Neuronal stem cell (in vitro differentiated cells): ENCODE measurements around the gene COL15A1.

Experiments used
- DNase-seq: peaks from one replicate; pipeline ENCODE4 v3.0.0-alpha.2; 2013; ENCODE audit warnings: low spot score
- H2AFZ ChIP-seq: one replicate; pipeline ENCODE4 v1.6.1; 2013; ENCODE audit warnings: mild to moderate bottlenecking, low read length, inconsistent platforms
- H2AK5ac ChIP-seq: 2 replicates; pipeline ENCODE4 v1.6.1; 2013; ENCODE audit warnings: low read depth, mild to moderate bottlenecking, inconsistent platforms, low read length, moderate library complexity, mixed read lengths
- H2BK120ac ChIP-seq: 2 replicates; pipeline ENCODE4 v1.6.1; 2013; ENCODE audit warnings: low read depth, mild to moderate bottlenecking, inconsistent platforms, low read length, moderate library complexity, mixed read lengths
- H2BK12ac ChIP-seq: one replicate; pipeline ENCODE4 v1.6.1; 2013; ENCODE audit warnings: low read length, inconsistent platforms
- H2BK15ac ChIP-seq: 2 replicates; pipeline ENCODE4 v1.6.1; 2013; ENCODE audit warnings: mild to moderate bottlenecking, low read length, inconsistent platforms, mixed read lengths
- H2BK5ac ChIP-seq: one replicate; pipeline ENCODE4 v1.6.1; 2013; ENCODE audit warnings: inconsistent platforms, mild to moderate bottlenecking, low read length, moderate library complexity
- H3K14ac ChIP-seq: one replicate; pipeline ENCODE4 v1.6.1; 2013; ENCODE audit warnings: low read length, inconsistent platforms
- H3K18ac ChIP-seq: 2 replicates; pipeline ENCODE4 v1.6.1; 2013; ENCODE audit warnings: low read length, inconsistent platforms
- H3K23ac ChIP-seq: 2 replicates; pipeline ENCODE4 v1.6.1; 2013; ENCODE audit warnings: low read depth, mild to moderate bottlenecking, mixed read lengths, low read length, inconsistent platforms; ENCODE audit not compliant: poor library complexity
- H3K27ac ChIP-seq: replicated peaks from 3 replicates; pipeline ENCODE4 v1.5.1; 2013; ENCODE audit warnings: low read length, inconsistent platforms
- H3K27me3 ChIP-seq, 3 experiments: 2 replicates each; pipeline ENCODE4 v1.6.1; 2013; ENCODE audit warnings: low read length in 3 of 3, mild to moderate bottlenecking in 2 of 3, inconsistent platforms in 1 of 3, low read depth in 1 of 3, mixed read lengths in 1 of 3, moderate library complexity in 1 of 3; ENCODE audit not compliant: control insufficient read depth in 3 of 3, insufficient read depth in 3 of 3
- H3K36me3 ChIP-seq, 2 donors: replicated peaks in 1 of 2; 2 replicates each; pipeline ENCODE4 v1.6.1; 2013; ENCODE audit warnings: low read length in 2 of 2; ENCODE audit not compliant: control insufficient read depth in 2 of 2, insufficient read depth in 2 of 2
- H3K4ac ChIP-seq: 2 replicates; pipeline ENCODE4 v1.6.1; 2013; ENCODE audit warnings: inconsistent platforms, mild to moderate bottlenecking, low read length, moderate library complexity
- H3K4me1 ChIP-seq, 2 donors: 1 replicate in 1 of 2; 2 replicates in 1 of 2; pipeline ENCODE4 v1.6.1; 2013; ENCODE audit warnings: low read length in 2 of 2, low read depth in 1 of 2; ENCODE audit not compliant: control insufficient read depth in 2 of 2, insufficient read depth in 1 of 2
- H3K4me2 ChIP-seq: one replicate; pipeline ENCODE4 v1.6.1; 2013; ENCODE audit warnings: mild to moderate bottlenecking, low read length, inconsistent platforms; ENCODE audit not compliant: insufficient read depth, poor library complexity, severe bottlenecking
- H3K4me3 ChIP-seq, 2 donors: 2 replicates each; pipeline ENCODE4 v1.5.1; 2013; ENCODE audit warnings: low read length in 2 of 2, mild to moderate bottlenecking in 2 of 2, inconsistent platforms in 1 of 2, moderate library complexity in 1 of 2
- H3K79me1 ChIP-seq: one replicate; pipeline ENCODE4 v1.6.1; 2013; ENCODE audit warnings: low read depth, mild to moderate bottlenecking, inconsistent platforms, low read length, moderate library complexity
- H3K9ac ChIP-seq: one replicate; pipeline ENCODE4 v1.6.1; 2013; ENCODE audit warnings: mild to moderate bottlenecking, low read depth, low read length, inconsistent platforms; ENCODE audit not compliant: poor library complexity
- H3K9me3 ChIP-seq, 2 donors: replicated peaks in 1 of 2; 2 replicates each; pipeline versions ENCODE3 to v1.6.1; 2013; ENCODE audit warnings: low read length in 2 of 2, mild to moderate bottlenecking in 2 of 2, inconsistent platforms in 1 of 2, low read depth in 1 of 2, mixed read lengths in 1 of 2, moderate library complexity in 1 of 2; ENCODE audit not compliant: control insufficient read depth in 2 of 2, insufficient read depth in 1 of 2
- H4K8ac ChIP-seq: one replicate; pipeline ENCODE4 v1.6.1; 2013; ENCODE audit warnings: low read depth, mild to moderate bottlenecking, inconsistent platforms, low read length, moderate library complexity
- H4K91ac ChIP-seq: one replicate; pipeline ENCODE4 v1.6.1; 2013; ENCODE audit warnings: low read length, low read depth, mild to moderate bottlenecking, inconsistent platforms; ENCODE audit not compliant: poor library complexity
- WGBS, 2 donors: extraction: QIAGEN DNeasy Blood & Tissue Kit; methylation state at CpG; one replicate each; pipeline ENCODE4 v1.1.7; 2013; ENCODE audit warnings: missing lambda C conversion rate in 2 of 2, mixed read lengths in 1 of 2; ENCODE audit not compliant: insufficient read length in 2 of 2, insufficient replicate concordance in 1 of 2; ENCODE audit errors: extremely low coverage in 2 of 2; 5-methylcytosine and 5-hydroxymethylcytosine counted together

The COL15A1 gene

GRCh38 chr9:98897745-98898144, 46.0 kb upstream of the COL15A1 start:
- no peak overlapping the region for H4K8ac ChIP-seq
- no peaks in the 10 kb centered on the region for H3K79me1 ChIP-seq
- no peak overlapping the region for H2BK120ac ChIP-seq
- H3K27me3 ChIP-seq, result no peaks in the 10 kb centered on the region
- no peak for DNase-seq
- H3K27ac ChIP-seq, result no peak overlapping the region
- no peaks in the 10 kb centered on the region for H3K4me1 ChIP-seq
- H2BK12ac ChIP-seq, result no peak overlapping the region
- no peak overlapping the region for H3K4me3 ChIP-seq
- no peaks in the 10 kb centered on the region for H3K36me3 ChIP-seq
- H3K9ac ChIP-seq, result no peak overlapping the region
- H4K91ac ChIP-seq, result no peak overlapping the region
- no peak overlapping the region for H3K4me2 ChIP-seq
- no peak overlapping the region for H3K4ac ChIP-seq
- no peak overlapping the region for H3K14ac ChIP-seq
- no peak overlapping the region for H2AFZ ChIP-seq
- no peak overlapping the region for H3K18ac ChIP-seq
- no peaks in the 10 kb centered on the region for H3K9me3 ChIP-seq
- no peak overlapping the region for H2AK5ac ChIP-seq
- no peak overlapping the region for H2BK5ac ChIP-seq
- H3K23ac ChIP-seq, result no peak overlapping the region
- WGBS, 2 donors, result no CpG with 5 or more reads among the region's 1 CpG
- no peak overlapping the region for H2BK15ac ChIP-seq

DNA sequence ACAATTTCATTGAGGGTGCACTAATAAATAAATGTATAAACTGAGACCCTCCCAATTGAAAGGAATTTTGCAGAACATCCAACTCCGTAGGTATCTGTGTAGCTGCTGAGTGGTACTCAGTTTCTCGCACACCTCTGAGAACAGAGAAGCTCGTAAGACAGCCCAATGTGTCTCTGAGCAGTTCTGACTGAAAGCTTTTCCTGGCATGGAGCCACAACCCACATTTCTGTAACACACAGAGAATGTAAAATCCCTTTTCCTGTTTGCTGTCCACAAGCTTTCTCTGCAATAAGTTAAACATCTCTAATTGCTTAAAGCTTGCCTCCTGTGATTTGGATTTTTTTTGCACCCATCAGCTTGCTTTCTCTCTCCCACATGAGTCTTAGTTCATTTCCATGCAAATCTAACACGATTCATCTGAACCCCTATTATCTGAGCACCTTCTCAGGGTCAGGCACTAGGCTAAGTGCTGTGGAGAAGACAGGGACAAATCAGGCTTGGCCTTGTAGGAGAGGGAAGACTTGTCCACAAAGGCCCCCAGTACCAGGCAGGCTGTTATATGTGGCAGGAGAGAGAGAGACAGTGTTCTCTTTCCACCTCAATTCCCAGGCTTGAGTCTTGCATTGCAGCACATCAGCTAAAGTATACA, 44.2 kb upstream of the COL15A1 start:
- no peak overlapping the region for H3K14ac ChIP-seq
- H3K79me1 ChIP-seq, result no peaks in the 10 kb centered on the region
- no peak overlapping the region for H2BK15ac ChIP-seq
- no peak overlapping the region for H2BK12ac ChIP-seq
- no peak overlapping the region for H2AK5ac ChIP-seq
- no peak overlapping the region for H4K8ac ChIP-seq
- no peak for DNase-seq
- no peak overlapping the region for H2BK5ac ChIP-seq
- no peak overlapping the region for H3K4me3 ChIP-seq
- H3K9me3 ChIP-seq, result no peaks in the 10 kb centered on the region
- H3K9ac ChIP-seq, result no peak overlapping the region
- no peak overlapping the region for H4K91ac ChIP-seq
- H3K18ac ChIP-seq, result no peak overlapping the region
- no peaks in the 10 kb centered on the region for H3K27me3 ChIP-seq
- H3K4ac ChIP-seq, result no peak overlapping the region
- no peak overlapping the region for H2BK120ac ChIP-seq
- no peak overlapping the region for H3K4me2 ChIP-seq
- H3K36me3 ChIP-seq, result no peaks in the 10 kb centered on the region
- H2AFZ ChIP-seq, result no peak overlapping the region
- H3K4me1 ChIP-seq, result no peaks in the 10 kb centered on the region
- no peak overlapping the region for H3K27ac ChIP-seq
- no CpG with 5 or more reads among the region's 4 CpGs for WGBS, 2 donors
- no peak overlapping the region for H3K23ac ChIP-seq

DNA sequence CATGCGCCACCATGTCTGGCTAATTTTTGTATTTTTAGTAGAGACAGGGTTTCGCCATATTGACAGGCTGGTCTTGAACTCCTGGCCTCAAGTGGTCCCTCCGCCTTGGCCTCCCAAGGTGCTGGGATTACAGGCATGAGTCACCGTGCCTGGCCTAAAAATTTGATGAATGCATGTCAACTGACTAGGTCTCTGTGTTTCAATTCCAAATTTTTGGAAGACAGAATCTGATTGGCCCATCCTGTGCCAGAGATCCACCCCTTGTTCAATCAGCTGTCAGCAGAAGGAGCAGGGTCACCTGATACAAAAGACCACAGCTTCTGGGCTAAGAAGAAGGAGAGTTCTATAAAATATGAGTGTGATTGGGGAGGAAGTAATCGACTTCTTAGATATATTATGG, 43.5 kb upstream of the COL15A1 start:
- no peak overlapping the region for H3K9ac ChIP-seq
- H3K18ac ChIP-seq, result no peak overlapping the region
- no peak overlapping the region for H3K27ac ChIP-seq
- no peaks in the 10 kb centered on the region for H3K9me3 ChIP-seq
- no peak overlapping the region for H2BK15ac ChIP-seq
- no peaks in the 10 kb centered on the region for H3K36me3 ChIP-seq
- no peak overlapping the region for H4K8ac ChIP-seq
- H3K4me3 ChIP-seq, result no peak overlapping the region
- DNase-seq, result no peak
- H3K4me2 ChIP-seq, result no peak overlapping the region
- no peak overlapping the region for H3K14ac ChIP-seq
- no peak overlapping the region for H2BK120ac ChIP-seq
- no peak overlapping the region for H3K23ac ChIP-seq
- H3K4ac ChIP-seq, result no peak overlapping the region
- no peaks in the 10 kb centered on the region for H3K27me3 ChIP-seq
- H4K91ac ChIP-seq, result no peak overlapping the region
- H2BK12ac ChIP-seq, result no peak overlapping the region
- no peak overlapping the region for H2BK5ac ChIP-seq
- no peaks in the 10 kb centered on the region for H3K79me1 ChIP-seq
- H2AK5ac ChIP-seq, result no peak overlapping the region
- WGBS, 2 donors, result no CpG with 5 or more reads among the region's 5 CpGs
- H3K4me1 ChIP-seq, result no peaks in the 10 kb centered on the region
- H2AFZ ChIP-seq, result no peak overlapping the region

- Histone ChIP-seq H2BK15ac (no peak overlapping the region), H3K9ac (no peak overlapping the region), H3K4ac (no peak overlapping the region), H3K18ac (no peak overlapping the region), H4K8ac (no peak overlapping the region), H3K27ac (no peak overlapping the region), H2BK12ac (no peak overlapping the region), H4K91ac (no peak overlapping the region), H3K4me3 (no peak overlapping the region), H3K14ac (no peak overlapping the region), H3K4me1 (no peaks in the 10 kb centered on the region), H3K27me3 (no peaks in the 10 kb centered on the region), H3K36me3 (no peaks in the 10 kb centered on the region), H2AFZ (no peak overlapping the region), H3K23ac (no peak overlapping the region), H3K9me3 (no peaks in the 10 kb centered on the region), H2AK5ac (no peak overlapping the region), H2BK5ac (no peak overlapping the region), H3K79me1 (no peaks in the 10 kb centered on the region), H2BK120ac (no peak overlapping the region), H3K4me2 (no peak overlapping the region)
- WGBS, 2 donors, result no CpG with 5 or more reads among the region's 3 CpGs
- no peak for DNase-seq
Observed at GRCh38 chr9:98900725-98901124, 43.0 kb upstream of the COL15A1 start.
